ENCODE measurements around the gene NR6A1.

GRCh38 chr9:124553738-124554137 lies 217.4 kb downstream of the NR6A1 start:
- TF ChIP-seq CTCF (conservative IDR thresholded peaks at IDR 0.05; ENCODE audit: low read depth, low read length), result no peak
- no peak for TF ChIP-seq EZH2 (IDR thresholded peaks at IDR 0.05; ENCODE audit: low read length, unreplicated experiment)
- TF ChIP-seq EZH2phosphoT487 (IDR thresholded peaks at IDR 0.05; ENCODE audit: borderline replicate concordance, low read length), result no peak
